DND-41 (cell line): ENCODE results near the gene SPAG16.
"Not testable (repeated sequence)": the region's sequence is repeated elsewhere in the genome, so short reads cannot be mapped to it uniquely, and the experiment has no call there.

Source experiments
- ATAC-seq: fragments of 200-7000 bp; cut with Tn5 transposase; 3 replicates; pipeline ENCODE4 v1.9.1; 2021; ENCODE audit warnings: low read depth; ENCODE audit not compliant: insufficient read depth
- DNase-seq: peaks from one replicate; pipeline ENCODE4 v3.0.0-alpha.2; 2020
- H2AFZ ChIP-seq: 2 replicates; pipeline ENCODE4 v1.6.0; 2012; ENCODE audit warnings: low read depth, low read length
- H3K27ac ChIP-seq: 2 replicates; pipeline ENCODE4 v1.5.1; 2012; ENCODE audit warnings: low read length, inconsistent platforms
- H3K27me3 ChIP-seq: fragments of 200-600 bp; sonication (generic); 2 replicates; pipeline ENCODE4 v1.6.0; 2012; ENCODE audit warnings: low read length, mild to moderate bottlenecking, inconsistent platforms; ENCODE audit not compliant: insufficient read depth, poor library complexity
- H3K36me3 ChIP-seq: 2 replicates; pipeline ENCODE4 v1.5.1; 2012; ENCODE audit warnings: low read length, inconsistent platforms; ENCODE audit not compliant: insufficient read depth
- H3K4me1 ChIP-seq: 2 replicates; pipeline ENCODE4 v1.5.1; 2012; ENCODE audit warnings: mild to moderate bottlenecking, low read length; ENCODE audit not compliant: insufficient read depth
- H3K4me2 ChIP-seq: 2 replicates; pipeline ENCODE4 v1.6.0; 2012; ENCODE audit warnings: mild to moderate bottlenecking, moderate library complexity, low read length, inconsistent platforms; ENCODE audit not compliant: insufficient read depth
- H3K4me3 ChIP-seq, 2 experiments: fragments of 200-600 bp in 1 of 2; shearing (Covaris generic) in 1 of 2; 2 replicates each; pipeline ENCODE4 v1.5.1; 2012 to 2016; ENCODE audit warnings: inconsistent platforms in 2 of 2, low read length in 2 of 2, mild to moderate bottlenecking in 2 of 2, low read depth in 1 of 2, moderate library complexity in 1 of 2
- H3K79me2 ChIP-seq: 2 replicates; pipeline ENCODE4 v1.6.0; 2012; ENCODE audit warnings: low read length, inconsistent platforms; ENCODE audit not compliant: insufficient read depth
- H3K9ac ChIP-seq: 2 replicates; pipeline ENCODE4 v1.6.0; 2012; ENCODE audit warnings: low read depth, mild to moderate bottlenecking, inconsistent platforms, low read length, moderate library complexity
- H3K9me3 ChIP-seq: 2 replicates; pipeline ENCODE4 v1.5.1; 2012; ENCODE audit warnings: low read length, moderate library complexity, mild to moderate bottlenecking, inconsistent platforms; ENCODE audit not compliant: insufficient read depth, severe bottlenecking
- H4K20me1 ChIP-seq: 2 replicates; pipeline ENCODE4 v1.6.0; 2012; ENCODE audit warnings: low read length; ENCODE audit not compliant: insufficient read depth
- EZH2 ChIP-seq: IDR thresholded peaks from 3 replicates; pipeline ENCODE4 v1.6.1; 2012; ENCODE audit warnings: borderline replicate concordance, low read depth, mild to moderate bottlenecking, moderate library complexity, low read length, inconsistent platforms; ENCODE audit not compliant: severe bottlenecking
- TF ChIP-seq, protein P1 (sequence below): IDR thresholded peaks from 2 replicates; pipeline ENCODE4 v1.5.1; 2012; ENCODE audit warnings: borderline replicate concordance, low read length, moderate library complexity, mild to moderate bottlenecking; ENCODE audit not compliant: poor library complexity, severe bottlenecking; ENCODE audit errors: extremely low read depth

The SPAG16 gene

DNA sequence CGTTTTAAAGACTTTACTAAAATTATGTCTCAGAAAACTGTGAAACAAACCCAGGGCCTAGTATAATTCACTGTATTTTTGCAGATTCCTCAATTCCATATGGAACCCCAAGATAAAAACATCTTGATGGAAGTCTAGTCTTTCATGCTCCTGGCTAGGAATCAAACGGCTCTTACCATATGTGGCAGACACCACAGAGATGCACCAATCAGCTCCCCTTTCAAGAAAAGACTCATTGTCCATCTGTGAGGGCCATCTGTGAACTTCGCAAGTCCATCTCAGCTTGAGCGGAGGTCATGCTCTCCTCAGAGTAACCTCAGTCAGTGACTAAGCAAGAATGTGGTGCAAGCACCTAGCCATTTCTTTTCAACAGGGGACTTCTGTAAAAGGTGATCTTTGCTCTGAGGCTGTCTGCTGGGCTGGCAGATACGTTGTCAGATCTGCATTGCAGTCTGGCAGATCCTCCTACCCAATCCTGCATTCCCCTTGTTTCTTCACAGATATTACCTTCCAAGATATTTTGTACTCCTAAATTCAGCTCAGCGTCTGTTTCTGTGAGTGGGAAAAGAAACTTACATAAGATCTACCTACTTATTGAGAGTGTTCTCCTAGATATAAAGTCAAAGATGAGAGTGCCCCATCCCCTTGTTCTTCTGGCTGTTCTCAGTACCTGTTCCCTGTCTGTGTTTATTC is 419.3 kb downstream of the SPAG16 start:
- no peaks in the 10 kb centered on the region for H3K4me1 ChIP-seq
- DNase-seq: no peak
- TF ChIP-seq, protein P1, sequence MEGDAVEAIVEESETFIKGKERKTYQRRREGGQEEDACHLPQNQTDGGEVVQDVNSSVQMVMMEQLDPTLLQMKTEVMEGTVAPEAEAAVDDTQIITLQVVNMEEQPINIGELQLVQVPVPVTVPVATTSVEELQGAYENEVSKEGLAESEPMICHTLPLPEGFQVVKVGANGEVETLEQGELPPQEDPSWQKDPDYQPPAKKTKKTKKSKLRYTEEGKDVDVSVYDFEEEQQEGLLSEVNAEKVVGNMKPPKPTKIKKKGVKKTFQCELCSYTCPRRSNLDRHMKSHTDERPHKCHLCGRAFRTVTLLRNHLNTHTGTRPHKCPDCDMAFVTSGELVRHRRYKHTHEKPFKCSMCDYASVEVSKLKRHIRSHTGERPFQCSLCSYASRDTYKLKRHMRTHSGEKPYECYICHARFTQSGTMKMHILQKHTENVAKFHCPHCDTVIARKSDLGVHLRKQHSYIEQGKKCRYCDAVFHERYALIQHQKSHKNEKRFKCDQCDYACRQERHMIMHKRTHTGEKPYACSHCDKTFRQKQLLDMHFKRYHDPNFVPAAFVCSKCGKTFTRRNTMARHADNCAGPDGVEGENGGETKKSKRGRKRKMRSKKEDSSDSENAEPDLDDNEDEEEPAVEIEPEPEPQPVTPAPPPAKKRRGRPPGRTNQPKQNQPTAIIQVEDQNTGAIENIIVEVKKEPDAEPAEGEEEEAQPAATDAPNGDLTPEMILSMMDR: no peak
- TF ChIP-seq EZH2: no peak
- H3K27ac ChIP-seq: no peak overlapping the region
- no peak overlapping the region for H3K4me2 ChIP-seq
- H3K79me2 ChIP-seq: no peaks in the 10 kb centered on the region
- no peak for ATAC-seq
- no peaks in the 10 kb centered on the region for H3K9me3 ChIP-seq
- no peak overlapping the region for H3K4me3 ChIP-seq
- H3K9ac ChIP-seq: no peak overlapping the region
- no peaks in the 10 kb centered on the region for H4K20me1 ChIP-seq
- H3K36me3 ChIP-seq: no peaks in the 10 kb centered on the region
- no peak overlapping the region for H2AFZ ChIP-seq
- H3K27me3 ChIP-seq: no peaks in the 10 kb centered on the region

DNA sequence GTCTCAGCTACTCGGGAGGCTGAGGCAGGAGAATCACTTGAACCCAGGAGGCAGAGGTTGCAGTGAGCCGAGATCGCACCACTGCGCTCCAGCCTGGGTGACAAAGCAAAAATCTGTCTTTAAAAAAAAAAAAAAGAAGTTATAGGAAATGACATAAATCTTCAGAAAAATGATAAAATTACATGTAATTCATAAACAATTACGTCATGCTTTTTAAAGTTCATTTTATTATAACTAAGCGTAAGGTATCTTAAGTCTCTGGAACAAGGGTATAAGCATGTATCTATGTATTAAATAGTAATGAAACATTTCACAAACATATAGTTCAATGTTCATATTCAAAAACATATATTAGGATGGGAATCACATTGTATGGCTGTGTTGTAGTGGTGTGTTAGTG is 425.9 kb downstream of the SPAG16 start:
- Histone ChIP-seq H3K27me3 (no peaks in the 10 kb centered on the region), H3K9me3 (no peaks in the 10 kb centered on the region)
- TF ChIP-seq, protein P1: no peak
- no peak for TF ChIP-seq EZH2

DNA sequence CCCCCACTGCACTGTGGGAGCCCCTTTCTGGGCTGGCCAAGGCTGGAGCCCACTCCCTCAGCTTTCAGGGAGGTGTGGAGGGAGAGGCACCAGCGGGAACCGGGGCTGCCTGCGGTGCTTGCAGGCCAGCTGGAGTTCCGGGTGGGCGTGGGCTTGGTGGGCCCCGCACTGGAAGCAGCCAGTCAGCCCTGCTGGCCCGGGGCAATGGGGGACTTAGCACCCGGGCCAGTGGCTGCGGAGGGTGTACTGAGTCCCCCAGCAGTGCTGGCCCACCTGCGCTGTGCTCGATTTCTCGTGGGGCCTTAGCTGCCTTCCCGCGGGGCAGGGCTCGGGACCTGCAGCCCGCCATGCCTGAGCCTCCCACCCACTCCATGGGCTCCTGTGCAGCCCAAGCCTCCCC is 434.1 kb downstream of the SPAG16 start:
- not testable (repeated sequence) for DNase-seq, H3K4me1 ChIP-seq, H3K9me3 ChIP-seq, H3K27ac ChIP-seq, H3K27me3 ChIP-seq, H3K4me3 ChIP-seq, H3K9ac ChIP-seq, H3K36me3 ChIP-seq, H2AFZ ChIP-seq, H4K20me1 ChIP-seq, ATAC-seq, H3K79me2 ChIP-seq, H3K4me2 ChIP-seq

More for the DNA sequence above, 425.9 kb downstream of the SPAG16 start:
- Histone ChIP-seq H3K36me3 (no peaks in the 10 kb centered on the region), H3K9ac (no peak overlapping the region), H3K79me2 (no peaks in the 10 kb centered on the region), H3K4me2 (no peak overlapping the region), H3K4me3 (no peak overlapping the region), H2AFZ (no peak overlapping the region), H3K4me1 (no peaks in the 10 kb centered on the region), H4K20me1 (no peaks in the 10 kb centered on the region), H3K27ac (no peak overlapping the region)
- no peak for ATAC-seq
- DNase-seq: no peak

DNA sequence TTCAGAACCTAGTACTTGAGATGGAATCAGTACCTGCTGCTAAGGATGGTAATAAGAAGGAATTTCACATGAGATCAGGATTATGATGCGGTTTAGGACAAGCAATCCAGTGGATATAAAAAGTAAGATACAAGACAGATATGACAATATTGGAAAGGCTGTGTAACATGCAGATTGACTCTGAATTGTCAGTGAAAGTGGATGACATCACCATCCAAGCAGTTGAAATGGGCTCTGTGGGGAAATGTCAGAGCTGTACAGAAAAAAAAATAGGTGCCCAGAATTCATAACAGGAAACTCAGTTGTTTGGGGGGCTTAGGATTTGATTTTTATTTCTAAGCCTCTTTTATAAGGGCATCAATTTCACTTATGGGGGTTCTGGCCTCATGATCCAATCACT is 438.3 kb downstream of the SPAG16 start:
- H3K79me2 ChIP-seq: no peaks in the 10 kb centered on the region
- no peak for TF ChIP-seq EZH2
- TF ChIP-seq, protein P1: no peak
- H3K9ac ChIP-seq: no peak overlapping the region
- no peak for DNase-seq
- H3K4me2 ChIP-seq: no peak overlapping the region
- H3K9me3 ChIP-seq: no peaks in the 10 kb centered on the region
- H2AFZ ChIP-seq: no peak overlapping the region
- H4K20me1 ChIP-seq: no peaks in the 10 kb centered on the region
- H3K4me3 ChIP-seq: no peak overlapping the region
- H3K27ac ChIP-seq: no peak overlapping the region
- ATAC-seq: no peak
- no peaks in the 10 kb centered on the region for H3K27me3 ChIP-seq
- H3K4me1 ChIP-seq: peaks cover 12% of the 10 kb centered on the region
- no peaks in the 10 kb centered on the region for H3K36me3 ChIP-seq
